GM23338 (cell line): ENCODE data around the gene NTM. TPM values are rescaled to one million over a fixed set of nuclear protein-coding genes. Genes with fewer than 3 reads are reported as not detected.

Source experiments
- ATAC-seq: fragments of 200-7000 bp; cut with Tn5 transposase; 3 replicates; pipeline ENCODE4 v1.9.1; 2020
- DNase-seq: peaks from one replicate; pipeline ENCODE4 v3.0.0-alpha.2; 2015; ENCODE audit warnings: low spot score
- H2AFZ ChIP-seq: fragments of 200-600 bp; sonication (generic); 2 replicates; pipeline ENCODE4 v1.8.0; 2016; ENCODE audit warnings: antibody characterized with exemption, mild to moderate bottlenecking, moderate library complexity
- H3F3A ChIP-seq: fragments of 200-600 bp; sonication (generic); replicated peaks from 2 replicates; pipeline ENCODE4 v1.8.0; 2017; ENCODE audit warnings: antibody characterized with exemption, mixed run types, low read depth
- H3K27ac ChIP-seq: fragments of 200-600 bp; sonication (generic); 2 replicates; pipeline ENCODE4 v1.6.1; 2016; ENCODE audit warnings: low read depth
- H3K27me3 ChIP-seq: fragments of 200-600 bp; sonication (generic); 2 replicates; pipeline ENCODE4 v1.8.0; 2016; ENCODE audit warnings: mild to moderate bottlenecking, mixed run types, moderate library complexity; ENCODE audit not compliant: insufficient read depth
- H3K36me3 ChIP-seq: fragments of 200-600 bp; sonication (generic); 2 replicates; pipeline ENCODE4 v1.8.0; 2016; ENCODE audit warnings: mild to moderate bottlenecking; ENCODE audit not compliant: insufficient read depth
- H3K4me1 ChIP-seq: fragments of 200-600 bp; sonication (generic); 2 replicates; pipeline ENCODE4 v1.8.0; 2016; ENCODE audit warnings: mild to moderate bottlenecking, moderate library complexity; ENCODE audit not compliant: insufficient read depth
- H3K4me2 ChIP-seq: fragments of 200-600 bp; sonication (generic); 2 replicates; pipeline ENCODE4 v1.7.1; 2017; ENCODE audit warnings: mixed run types
- H3K4me3 ChIP-seq: fragments of 200-600 bp; sonication (generic); 2 replicates; pipeline ENCODE4 v1.6.1; 2016; ENCODE audit warnings: mixed run types
- H3K79me2 ChIP-seq: fragments of 200-600 bp; sonication (generic); replicated peaks from 2 replicates; pipeline ENCODE4 v1.8.0; 2017; ENCODE audit warnings: mild to moderate bottlenecking; ENCODE audit not compliant: insufficient read depth
- H3K9me2 ChIP-seq: fragments of 200-600 bp; sonication (generic); 2 replicates; pipeline ENCODE4 v1.8.0; 2017; ENCODE audit not compliant: insufficient read depth
- H4K20me1 ChIP-seq: fragments of 200-600 bp; sonication (generic); replicated peaks from 2 replicates; pipeline ENCODE4 v1.8.0; 2017; ENCODE audit warnings: mild to moderate bottlenecking; ENCODE audit not compliant: insufficient read depth
- H3K27ac Mint-ChIP-seq: 2 replicates; pipeline ENCODE4 v1.8.0; 2020; ENCODE audit warnings: inconsistent platforms, mild to moderate bottlenecking, moderate library complexity, mixed read lengths
- H3K27me3 Mint-ChIP-seq: 3 replicates; pipeline ENCODE4 v1.8.0; 2022; ENCODE audit warnings: low read depth, mild to moderate bottlenecking, moderate library complexity, mixed read lengths, inconsistent platforms; ENCODE audit not compliant: insufficient read depth, poor library complexity
- H3K36me3 Mint-ChIP-seq: 3 replicates; pipeline ENCODE4 v1.8.0; 2021; ENCODE audit warnings: low read depth, mild to moderate bottlenecking, inconsistent platforms, moderate library complexity, mixed read lengths
- H3K4me1 Mint-ChIP-seq: 3 replicates; pipeline ENCODE4 v1.8.0; 2020; ENCODE audit warnings: mild to moderate bottlenecking, inconsistent platforms, mixed read lengths
- H3K4me3 Mint-ChIP-seq: 3 replicates; pipeline ENCODE4 v1.8.0; 2021; ENCODE audit warnings: moderate library complexity, mild to moderate bottlenecking, inconsistent platforms, mixed read lengths
- H3K9me3 Mint-ChIP-seq: 3 replicates; pipeline ENCODE4 v1.8.0; 2020; ENCODE audit warnings: moderate library complexity, mild to moderate bottlenecking, inconsistent platforms, mixed read lengths
- ETS1 ChIP-seq: IDR thresholded peaks from 2 replicates; pipeline ENCODE4 v1.6.1; 2016; ENCODE audit warnings: antibody characterized with exemption
- EZH2phosphoT487 ChIP-seq: fragments of 200-600 bp; sonication (generic); IDR thresholded peaks from one replicate; pipeline ENCODE4 v1.8.1; 2018; ENCODE audit warnings: antibody characterized with exemption; ENCODE audit not compliant: unreplicated experiment
- POLR2AphosphoS5 ChIP-seq: IDR thresholded peaks from 2 replicates; pipeline ENCODE4 v1.6.1; 2016; ENCODE audit warnings: antibody characterized with exemption, low read depth
- STAT1 ChIP-seq: IDR thresholded peaks from one replicate; pipeline ENCODE4 v1.6.1; 2016; ENCODE audit warnings: antibody characterized with exemption; ENCODE audit not compliant: unreplicated experiment
- ZNF114 ChIP-seq: fragments of 250-450 bp; sonication (Bioruptor Pico); IDR thresholded peaks from 2 replicates; pipeline ENCODE4 v1.5.0; 2020; ENCODE audit warnings: mild to moderate bottlenecking, moderate library complexity
- ZNF462 ChIP-seq: fragments of 250-450 bp; sonication (Bioruptor Pico); IDR thresholded peaks from 2 replicates; pipeline ENCODE4 v1.5.0; 2020; ENCODE audit warnings: mild to moderate bottlenecking, moderate library complexity
- polyA plus RNA-seq: library from polyadenylated mRNA; unstranded; fragments of >200 nt; fragmentation: Nextera tagmentation; extraction: Ambion mirVana; gene quantifications from 2 replicates; pipeline ENCODE4 v1.2.1, GENCODE V29; 2016
- total RNA-seq: library from RNA; depleted of rRNA; stranded (reverse); fragments of >200 nt; shearing (Covaris generic); gene quantifications from 2 replicates; pipeline ENCODE4 v1.2.3, GENCODE V29; 2014

Gene NTM
- total and polyA plus RNA-seq, 2 experiments from 2014 or later, result 10.6 to 14.6 TPM

DNA sequence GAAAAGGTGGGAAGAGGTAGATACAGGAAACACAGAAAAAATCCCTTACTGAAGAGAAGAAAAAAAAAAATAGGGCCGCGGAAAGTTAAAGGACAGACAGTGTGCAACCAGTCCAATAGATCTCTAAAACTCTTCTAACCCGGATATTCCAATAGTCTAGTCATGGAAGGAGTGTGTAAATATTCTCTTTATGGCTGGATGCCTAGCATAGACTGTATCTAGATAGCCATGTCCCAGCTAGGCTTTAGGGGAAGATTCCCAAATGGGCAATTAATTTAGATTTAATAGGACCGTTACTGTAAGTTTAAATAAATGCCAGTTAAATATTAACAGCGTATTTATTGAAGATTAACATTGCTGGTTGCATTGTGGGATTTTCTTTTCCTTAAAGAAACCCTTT, 532.7 kb downstream of the NTM start:
- Histone ChIP-seq H3K9me2 (no peaks in the 10 kb centered on the region), H3K27ac (no peak overlapping the region), H3K4me1 (peaks cover 34% of the 10 kb centered on the region), H3K36me3 (no peaks in the 10 kb centered on the region), H2AFZ (no peak overlapping the region), H3K4me2 (no peak overlapping the region), H3F3A (no peaks in the 10 kb centered on the region; the same call in 1 of the 2 replicates), H3K27me3 (no peaks in the 10 kb centered on the region), H3K79me2 (no peaks in the 10 kb centered on the region), H3K4me3 (no peak overlapping the region), H4K20me1 (no peaks in the 10 kb centered on the region)
- no peak for ATAC-seq
- TF ChIP-seq STAT1 (no peak), POLR2AphosphoS5 (no peak), ZNF114 (CRISPR knock-in tag) (no peak), ETS1 (no peak), EZH2phosphoT487 (no peak), ZNF462 (CRISPR knock-in tag) (no peak)
- peaks cover 66% of the 10 kb centered on the region for H3K4me1 Mint-ChIP-seq
- no peak overlapping the region for H3K27ac Mint-ChIP-seq
- no peaks in the 10 kb centered on the region for H3K27me3 Mint-ChIP-seq
- no peak overlapping the region for H3K4me3 Mint-ChIP-seq
- DNase-seq, result no peak
- no peaks in the 10 kb centered on the region for H3K9me3 Mint-ChIP-seq
- no peaks in the 10 kb centered on the region; the same call in 2 of the 3 replicates for H3K36me3 Mint-ChIP-seq
